CD14-positive monocyte (primary cell): ENCODE results near the gene PCDHA2. TPM values are rescaled to one million over a fixed set of nuclear protein-coding genes. Genes with fewer than 3 reads are reported as not detected.

Source experiments
- DNase-seq, 3 donors: peaks; one replicate each; pipeline ENCODE4 v3.0.0-alpha.2; 2011 to 2022
- H2AFZ ChIP-seq: 2 replicates; pipeline ENCODE4 v1.6.0; 2012; ENCODE audit warnings: mild to moderate bottlenecking, low read depth, low read length, inconsistent platforms; ENCODE audit not compliant: insufficient read depth, poor library complexity, severe bottlenecking
- H3K27ac ChIP-seq, 2 donors: 1 replicate in 1 of 2; 2 replicates in 1 of 2; pipeline ENCODE4 v1.5.1; 2012 to 2013; ENCODE audit warnings: low read length in 2 of 2, control low read depth in 1 of 2, inconsistent platforms in 1 of 2, low read depth in 1 of 2, mild to moderate bottlenecking in 1 of 2
- H3K27me3 ChIP-seq, 2 donors: one replicate each; pipeline versions ENCODE4 v1.6.0 to v1.6.1; 2011 to 2013; ENCODE audit warnings: low read length in 2 of 2; ENCODE audit not compliant: control insufficient read depth in 2 of 2, insufficient read depth in 2 of 2
- H3K36me3 ChIP-seq, 2 donors: replicated peaks in 1 of 2; 1 replicate in 1 of 2; 2 replicates in 1 of 2; pipeline versions ENCODE4 v1.5.1 to v1.6.1; 2012 to 2013; ENCODE audit warnings: low read length in 2 of 2, control low read depth in 1 of 2, inconsistent platforms in 1 of 2, mild to moderate bottlenecking in 1 of 2; ENCODE audit not compliant: insufficient read depth in 2 of 2, control insufficient read depth in 1 of 2
- H3K4me1 ChIP-seq, 2 donors: 1 replicate in 1 of 2; 2 replicates in 1 of 2; pipeline versions ENCODE4 v1.5.1 to v1.6.1; 2012 to 2013; ENCODE audit warnings: low read length in 2 of 2, control low read depth in 1 of 2, inconsistent platforms in 1 of 2, mild to moderate bottlenecking in 1 of 2, moderate library complexity in 1 of 2; ENCODE audit not compliant: insufficient read depth in 2 of 2, control insufficient read depth in 1 of 2
- H3K4me2 ChIP-seq: replicated peaks from 2 replicates; pipeline ENCODE3; 2012; ENCODE audit warnings: low read length, moderate library complexity, mild to moderate bottlenecking; ENCODE audit not compliant: poor library complexity, severe bottlenecking; ENCODE audit errors: extremely low read depth
- H3K4me3 ChIP-seq, 3 experiments: fragments of 200-600 bp in 1 of 3; sonication (generic) in 1 of 3; replicated peaks in 1 of 3; 1 replicate in 2 of 3; 2 replicates in 1 of 3; pipeline ENCODE4 v1.5.1; 2011 to 2013; ENCODE audit warnings: low read length in 3 of 3, mild to moderate bottlenecking in 3 of 3, control low read depth in 2 of 3, low read depth in 2 of 3, inconsistent platforms in 1 of 3, moderate library complexity in 1 of 3
- H3K79me2 ChIP-seq: 2 replicates; pipeline ENCODE4 v1.6.0; 2012; ENCODE audit warnings: mild to moderate bottlenecking, control low read depth, inconsistent platforms, low read length, moderate library complexity; ENCODE audit not compliant: insufficient read depth
- H3K9ac ChIP-seq: 2 replicates; pipeline ENCODE4 v1.6.0; 2017; ENCODE audit warnings: low read length, mild to moderate bottlenecking; ENCODE audit not compliant: insufficient read depth, poor library complexity, severe bottlenecking
- H3K9me3 ChIP-seq, 2 donors: replicated peaks in 1 of 2; 1 replicate in 1 of 2; 2 replicates in 1 of 2; pipeline versions ENCODE4 v1.5.1 to v1.6.1; 2012 to 2013; ENCODE audit warnings: low read length in 2 of 2, control low read depth in 1 of 2; ENCODE audit not compliant: control insufficient read depth in 1 of 2, insufficient read depth in 1 of 2
- H4K20me1 ChIP-seq: 2 replicates; pipeline ENCODE4 v1.6.0; 2012; ENCODE audit warnings: mild to moderate bottlenecking, low read length, control low read depth, moderate library complexity; ENCODE audit not compliant: insufficient read depth
- H3K27ac Mint-ChIP-seq, 7 donors: one replicate each; pipeline ENCODE4 v1.8.0; 2020; ENCODE audit warnings: mild to moderate bottlenecking in 7 of 7, mixed read lengths in 7 of 7, moderate library complexity in 6 of 7, inconsistent platforms in 2 of 7
- H3K27me3 Mint-ChIP-seq, 3 donors: one replicate each; pipeline ENCODE4 v1.8.0; 2021 to 2022; ENCODE audit warnings: low read depth in 3 of 3, mild to moderate bottlenecking in 3 of 3, mixed read lengths in 3 of 3, moderate library complexity in 3 of 3, inconsistent platforms in 1 of 3
- H3K36me3 Mint-ChIP-seq, 2 donors: one replicate each; pipeline ENCODE4 v1.8.0; 2020; ENCODE audit warnings: mixed read lengths in 2 of 2, inconsistent platforms in 1 of 2, mild to moderate bottlenecking in 1 of 2
- H3K4me1 Mint-ChIP-seq: one replicate; pipeline ENCODE4 v1.8.0; 2020; ENCODE audit warnings: mild to moderate bottlenecking, mixed read lengths
- H3K4me3 Mint-ChIP-seq, 2 donors: one replicate each; pipeline ENCODE4 v1.8.0; 2020; ENCODE audit warnings: mild to moderate bottlenecking in 2 of 2, mixed read lengths in 2 of 2, moderate library complexity in 1 of 2
- H3K9me3 Mint-ChIP-seq, 7 donors: one replicate each; pipeline ENCODE4 v1.8.0; 2020 to 2022; ENCODE audit warnings: mixed read lengths in 7 of 7, mild to moderate bottlenecking in 6 of 7, moderate library complexity in 6 of 7, inconsistent platforms in 2 of 7
- WGBS: methylation state at CpG from one replicate; pipeline ENCODE4 v1.1.5; 2013; ENCODE audit warnings: missing lambda C conversion rate; ENCODE audit not compliant: insufficient coverage; 5-methylcytosine and 5-hydroxymethylcytosine counted together
- intact Hi-C, 2 donors: fragments of 100-400 bp; cut with micrococcal nuclease; formaldehyde crosslinking; loops; one replicate each; pipeline versions ENCODE4 v1.15.0 to v1.15.1; 2023
- polyA plus RNA-seq, 3 donors: library from polyadenylated mRNA; depleted of rRNA in 1 of 3; unstranded in 2 of 3; stranded (reverse) in 1 of 3; fragments of 300-500 nt in 2 of 3; fragments of >200 nt in 1 of 3; fragmentation: Illumina TruSeq in 2 of 3; gene quantifications; 1 replicate in 2 of 3; 2 replicates in 1 of 3; pipeline ENCODE4 v1.2.3, GENCODE V29; 2012 to 2021
- TF ChIP-seq, protein P1 (sequence below): fragments of 200-600 bp; IDR thresholded peaks from one replicate; pipeline ENCODE4 v1.8.0; 2022; ENCODE audit warnings: antibody characterized with exemption, mild to moderate bottlenecking

PCDHA2 gene
- polyA plus RNA-seq, 3 donors: not detected

DNA sequence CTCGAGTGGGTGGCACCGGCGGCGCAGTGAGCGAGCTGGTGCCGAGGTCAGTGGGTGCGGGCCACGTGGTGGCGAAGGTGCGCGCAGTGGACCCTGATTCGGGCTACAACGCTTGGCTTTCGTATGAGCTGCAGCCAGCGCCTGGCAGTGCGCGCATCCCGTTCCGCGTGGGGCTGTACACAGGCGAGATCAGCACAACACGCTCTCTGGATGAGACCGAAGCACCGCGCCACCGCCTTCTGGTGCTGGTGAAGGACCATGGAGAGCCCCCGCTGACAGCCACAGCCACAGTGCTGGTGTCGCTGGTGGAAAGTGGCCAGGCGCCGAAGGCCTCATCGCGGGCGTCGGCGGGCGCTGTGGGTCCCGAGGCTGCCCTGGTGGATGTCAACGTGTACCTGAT is 28.8 kb downstream of the PCDHA2 start:
- Histone ChIP-seq H3K79me2 (no peaks in the 10 kb centered on the region), H3K4me2 (no peak overlapping the region), H2AFZ (no peak overlapping the region), H3K4me3 (no peak overlapping the region), H3K9ac (no peak overlapping the region), H3K36me3 (no peaks in the 10 kb centered on the region), H3K27me3 (peaks cover 0 to 17% of the 10 kb centered on the region in 2 donors), H3K27ac (no peak overlapping the region), H4K20me1 (no peaks in the 10 kb centered on the region), H3K4me1 (no peaks in the 10 kb centered on the region), H3K9me3 (peaks cover 36 to 51% of the 10 kb centered on the region in 2 donors)
- intact Hi-C loops: loop anchor here in 1 of 2 donors (10.0 kb wide), 1 partner anchor 51 kb away; the partner anchor contains the start of gene PCDHA12
- TF ChIP-seq, protein P1, sequence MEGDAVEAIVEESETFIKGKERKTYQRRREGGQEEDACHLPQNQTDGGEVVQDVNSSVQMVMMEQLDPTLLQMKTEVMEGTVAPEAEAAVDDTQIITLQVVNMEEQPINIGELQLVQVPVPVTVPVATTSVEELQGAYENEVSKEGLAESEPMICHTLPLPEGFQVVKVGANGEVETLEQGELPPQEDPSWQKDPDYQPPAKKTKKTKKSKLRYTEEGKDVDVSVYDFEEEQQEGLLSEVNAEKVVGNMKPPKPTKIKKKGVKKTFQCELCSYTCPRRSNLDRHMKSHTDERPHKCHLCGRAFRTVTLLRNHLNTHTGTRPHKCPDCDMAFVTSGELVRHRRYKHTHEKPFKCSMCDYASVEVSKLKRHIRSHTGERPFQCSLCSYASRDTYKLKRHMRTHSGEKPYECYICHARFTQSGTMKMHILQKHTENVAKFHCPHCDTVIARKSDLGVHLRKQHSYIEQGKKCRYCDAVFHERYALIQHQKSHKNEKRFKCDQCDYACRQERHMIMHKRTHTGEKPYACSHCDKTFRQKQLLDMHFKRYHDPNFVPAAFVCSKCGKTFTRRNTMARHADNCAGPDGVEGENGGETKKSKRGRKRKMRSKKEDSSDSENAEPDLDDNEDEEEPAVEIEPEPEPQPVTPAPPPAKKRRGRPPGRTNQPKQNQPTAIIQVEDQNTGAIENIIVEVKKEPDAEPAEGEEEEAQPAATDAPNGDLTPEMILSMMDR: no peak
- Mint-ChIP-seq H3K4me1 (no peaks in the 10 kb centered on the region), H3K9me3 (peaks cover 30 to 52% (median 45%) of the 10 kb centered on the region in 7 donors), H3K27ac (no peak overlapping the region), H3K4me3 (no peak overlapping the region), H3K36me3 (peaks cover 0 to 4% of the 10 kb centered on the region in 2 donors), H3K27me3 (peaks cover 16 to 26% (median 20%) of the 10 kb centered on the region in 3 donors)
- DNase-seq: no peak
- 54% methylated on average over 38 of the region's 38 CpGs for WGBS

DNA sequence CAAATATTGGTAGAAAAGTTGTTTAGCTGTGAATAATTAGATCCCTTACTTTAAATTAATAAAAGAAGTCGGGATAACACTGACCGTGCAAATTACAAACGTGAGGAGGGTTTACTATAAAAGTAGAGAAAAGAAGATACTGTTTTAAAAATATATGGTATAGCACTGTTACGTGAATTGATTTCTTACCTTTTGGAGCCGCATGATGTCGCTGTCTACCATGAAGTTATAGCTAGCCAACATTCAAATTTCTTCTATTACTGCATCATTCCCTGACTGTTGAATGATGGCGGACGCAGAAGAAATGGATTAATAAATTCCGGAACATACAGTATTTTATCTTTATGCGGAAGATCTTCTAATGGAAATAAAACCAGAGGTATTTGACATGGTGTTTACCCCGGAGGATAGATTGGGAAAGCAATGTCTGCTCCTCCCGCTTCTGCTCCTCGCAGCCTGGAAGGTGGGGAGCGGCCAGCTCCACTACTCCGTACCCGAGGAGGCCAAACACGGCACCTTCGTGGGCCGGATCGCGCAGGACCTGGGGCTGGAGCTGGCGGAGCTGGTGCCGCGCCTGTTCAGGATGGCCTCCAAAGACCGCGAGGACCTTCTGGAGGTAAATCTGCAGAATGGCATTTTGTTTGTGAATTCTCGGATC is 33.2 kb downstream of the PCDHA2 start, which contains the start of gene PCDHA6:
Gene PCDHA6, plus strand, starts transcription at position 257 of the 658 bp plus-strand sequence. Its CDS starts 132 bp downstream, at position 389.
- Mint-ChIP-seq H3K27ac (peak within 1 kb of the TSS in 1 of 7 donors; percentile 3), H3K27me3 (peaks cover 20 to 43% (median 21%) of the 10 kb centered on the region in 3 donors), H3K4me3 (peak within 1 kb of the TSS in 1 of 2 donors; percentile 66), H3K9me3 (peaks cover 34 to 60% (median 53%) of the 10 kb centered on the region in 7 donors), H3K36me3 (peaks cover 0 to 2% of the 10 kb centered on the region in 2 donors), H3K4me1 (no peaks in the 10 kb centered on the region)
- Histone ChIP-seq H3K4me1 (no peaks in the 10 kb centered on the region), H4K20me1 (no peaks in the 10 kb centered on the region), H3K79me2 (no peaks in the 10 kb centered on the region), H3K27me3 (peaks cover 0 to 21% of the 10 kb centered on the region in 2 donors), H3K9ac (no peak within 1 kb of the TSS), H3K9me3 (peaks cover 40 to 68% of the 10 kb centered on the region in 2 donors), H2AFZ (no peak within 1 kb of the TSS), H3K27ac (no peak within 1 kb of the TSS), H3K4me2 (no peak within 1 kb of the TSS), H3K4me3 (no peak within 1 kb of the TSS), H3K36me3 (no peaks in the 10 kb centered on the region)
- WGBS: 28% methylated on average over 14 of the region's 27 CpGs
- TF ChIP-seq, protein P1: no peak
- intact Hi-C loops: loop anchor here in 1 of 2 donors (10.0 kb wide), 1 partner anchor 47 kb away; the partner anchor contains the start of gene PCDHA12
- no peak for DNase-seq
